ENCODE data around the gene RNGTT. TPM values are rescaled to one million over a fixed set of nuclear protein-coding genes. Genes with fewer than 3 reads are reported as not detected.

Gene RNGTT
- total and polyA plus RNA-seq, 12 donors: 2.6 to 29.6 (median 14.2) TPM

DNA sequence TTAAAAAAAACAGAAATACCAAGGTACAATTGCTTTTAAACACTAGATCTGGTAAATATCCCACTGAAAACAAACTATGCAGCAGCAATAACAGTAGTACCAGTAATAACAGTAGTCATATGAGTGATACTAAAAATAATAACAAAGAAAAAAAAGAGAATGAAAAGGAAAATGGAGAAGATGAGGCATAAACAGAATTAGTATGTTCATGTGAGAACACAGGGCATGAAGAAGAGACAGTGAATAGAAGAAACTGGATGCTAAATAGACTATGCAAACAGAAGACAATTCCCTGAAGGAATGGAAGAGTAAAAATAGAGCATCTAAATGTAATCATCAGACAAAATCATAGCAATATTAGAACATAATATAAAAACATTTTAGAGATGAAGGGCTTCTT, 121.1 kb downstream of the RNGTT start:
- no peaks in the 10 kb centered on the region for H3K27me3 ChIP-seq
- no peak for DNase-seq
- intact Hi-C loops (cut with DNase I): no loop called here
- H3K9me3 ChIP-seq (replicated peaks in 1 of 3): no peaks in the 10 kb centered on the region
- no peak overlapping the region for H3K4me3 ChIP-seq
- no peaks in the 10 kb centered on the region for H3K36me3 ChIP-seq (replicated peaks in 1 of 2)
- H3K4me1 ChIP-seq (replicated peaks in 1 of 2): no peaks in the 10 kb centered on the region
- no peak for TF ChIP-seq POLR2A (IDR thresholded peaks at IDR 0.05)
- no peak for TF ChIP-seq CTCF (IDR thresholded peaks at IDR 0.05)
- peak overlapping the region in 1 of 5 donors; percentile 32 for H3K27ac ChIP-seq

DNA sequence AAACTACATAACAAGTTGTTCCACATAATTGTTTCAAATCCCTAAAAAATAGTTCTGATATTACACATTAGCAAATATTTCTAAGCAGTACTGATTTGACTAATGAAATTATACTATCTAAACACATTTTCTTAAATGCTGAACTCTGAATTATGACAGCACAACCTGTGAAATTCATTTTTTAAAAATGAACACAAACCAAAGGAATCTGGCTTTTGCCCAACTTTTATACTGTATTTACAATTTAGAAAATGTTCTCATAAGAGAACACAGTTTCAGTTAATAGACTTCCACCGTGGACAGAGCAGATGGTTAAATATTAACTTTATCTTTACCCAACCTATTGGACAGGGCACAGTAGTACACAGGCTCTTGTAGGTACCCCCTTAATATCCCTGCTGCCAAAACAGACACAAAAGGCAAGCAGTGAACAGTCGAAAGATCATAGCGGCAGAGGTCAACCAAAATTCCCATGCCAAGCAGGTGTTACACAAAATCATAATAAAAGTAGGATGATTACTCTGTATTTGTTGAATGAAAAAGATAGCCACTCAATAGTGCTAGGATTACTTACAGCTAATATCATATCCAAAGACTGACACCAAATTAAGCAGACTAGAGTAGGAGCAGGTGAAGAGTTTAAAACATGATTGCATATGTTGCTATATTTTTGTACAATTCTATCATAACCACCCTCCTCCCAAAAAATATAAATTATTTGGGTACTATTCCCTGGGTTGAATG, 122.5 kb downstream of the RNGTT start:
- Histone ChIP-seq H3K9me3 (replicated peaks in 1 of 3) (no peaks in the 10 kb centered on the region), H3K27ac (no peak overlapping the region), H3K4me1 (replicated peaks in 1 of 2) (no peaks in the 10 kb centered on the region), H3K4me3 (no peak overlapping the region), H3K27me3 (no peaks in the 10 kb centered on the region), H3K36me3 (replicated peaks in 1 of 2) (no peaks in the 10 kb centered on the region)
- DNase-seq: no peak
- WGBS, 4 donors: 80 to 83% (median 82%) methylated on average over 3 of the region's 3 CpGs
- TF ChIP-seq POLR2A (IDR thresholded peaks at IDR 0.05) (no peak), CTCF (IDR thresholded peaks at IDR 0.05) (no peak)
- intact Hi-C loops (cut with DNase I): no loop called here

GRCh38 chr6:88840289-88840688, 123.1 kb downstream of the RNGTT start:
- TF ChIP-seq POLR2A (IDR thresholded peaks at IDR 0.05): no peak
- TF ChIP-seq CTCF (IDR thresholded peaks at IDR 0.05): no peak
- no peaks in the 10 kb centered on the region for H3K36me3 ChIP-seq (replicated peaks in 1 of 2)
- H3K27me3 ChIP-seq: no peaks in the 10 kb centered on the region
- no peaks in the 10 kb centered on the region for H3K9me3 ChIP-seq (replicated peaks in 1 of 3)
- intact Hi-C loops (cut with DNase I): no loop called here
- 94 to 98% (median 96%) methylated on average over 7 of the region's 7 CpGs for WGBS, 4 donors
- no peak overlapping the region for H3K27ac ChIP-seq
- no peaks in the 10 kb centered on the region for H3K4me1 ChIP-seq (replicated peaks in 1 of 2)
- no peak overlapping the region for H3K4me3 ChIP-seq
- DNase-seq: no peak

DNA sequence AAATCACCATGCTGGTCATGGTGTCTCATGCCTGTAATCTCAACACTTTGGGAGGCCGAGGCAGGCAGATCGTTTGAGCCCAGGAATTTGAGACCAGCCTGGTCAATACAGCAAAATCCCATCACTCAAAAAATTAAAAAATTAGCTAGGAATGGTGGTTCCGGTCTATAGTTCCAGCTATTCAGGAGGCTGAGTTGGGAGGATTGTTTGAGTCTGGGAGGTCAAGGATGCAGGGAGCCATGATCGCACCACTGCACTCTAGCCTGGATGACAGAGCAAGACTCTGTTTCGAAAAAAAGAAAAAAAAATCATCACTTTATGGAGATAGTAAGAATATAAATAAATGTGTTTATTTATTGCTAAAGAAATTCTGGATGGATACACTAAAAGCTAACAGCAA, 124.1 kb downstream of the RNGTT start:
- H3K4me3 ChIP-seq: no peak overlapping the region
- no peaks in the 10 kb centered on the region for H3K36me3 ChIP-seq (replicated peaks in 1 of 2)
- TF ChIP-seq POLR2A (IDR thresholded peaks at IDR 0.05): no peak
- no peak for TF ChIP-seq CTCF (IDR thresholded peaks at IDR 0.05)
- no peak for DNase-seq
- no peaks in the 10 kb centered on the region for H3K4me1 ChIP-seq (replicated peaks in 1 of 2)
- H3K27me3 ChIP-seq: no peaks in the 10 kb centered on the region
- no peak overlapping the region for H3K27ac ChIP-seq
- intact Hi-C loops (cut with DNase I): no loop called here
- WGBS, 4 donors: 95 to 98% (median 97%) methylated on average over 5 of the region's 5 CpGs
- peaks cover 0 to 2% (median 0%) of the 10 kb centered on the region in 3 donors for H3K9me3 ChIP-seq (replicated peaks in 1 of 3)
